CD4-positive, alpha-beta T cell (primary cell): ENCODE measurements around the gene CDHR1. TPM values are rescaled to one million over a fixed set of nuclear protein-coding genes. Genes with fewer than 3 reads are reported as not detected.
A peak's percentile ranks its signal among the peaks of the same experiment; 100 is the strongest.
"Not testable (repeated sequence)": the region's sequence is repeated elsewhere in the genome, so short reads cannot be mapped to it uniquely, and the experiment has no call there.

Source experiments
- ATAC-seq: fragments of 200-7000 bp; cut with Tn5 transposase; one replicate; pipeline ENCODE4 v1.10.0; 2022; ENCODE audit warnings: mild to moderate bottlenecking; ENCODE audit not compliant: poor library complexity
- CTCF ChIA-PET: fragments of 350-600 bp; sonication (Branson Sonifier 250); formaldehyde crosslinking; loops from one replicate; lab custom pipeline; 2021; ENCODE audit warnings: antibody characterized with exemption, inconsistent platforms; lab: Charles Lee
- POLR2A ChIA-PET: fragments of 350-600 bp; sonication (Branson Sonifier 250); formaldehyde crosslinking; loops from one replicate; lab custom pipeline; 2021; ENCODE audit warnings: antibody characterized with exemption, inconsistent platforms; lab: Charles Lee
- DNase-seq, 14 experiments: peaks; one replicate each; pipeline ENCODE4 v3.0.0-alpha.2; 2013 to 2020; ENCODE audit warnings: mixed read lengths in 2 of 14
- H3K27ac ChIP-seq, 2 donors: one replicate each; pipeline versions ENCODE4 v1.5.1 to v1.7.0; 2013; ENCODE audit warnings: low read length in 2 of 2, low read depth in 1 of 2, mild to moderate bottlenecking in 1 of 2
- H3K27me3 ChIP-seq, 2 experiments: 1 replicate in 1 of 2; 2 replicates in 1 of 2; pipeline versions ENCODE4 v1.6.1 to v1.7.0; 2013; ENCODE audit warnings: low read length in 2 of 2, control low read depth in 1 of 2, mild to moderate bottlenecking in 1 of 2, moderate library complexity in 1 of 2; ENCODE audit not compliant: insufficient read depth in 2 of 2, control insufficient read depth in 1 of 2
- H3K36me3 ChIP-seq: one replicate; pipeline ENCODE4 v1.6.1; 2013; ENCODE audit warnings: low read length, control low read depth; ENCODE audit not compliant: insufficient read depth
- H3K4me1 ChIP-seq: one replicate; pipeline ENCODE4 v1.6.1; 2013; ENCODE audit warnings: low read length, control low read depth; ENCODE audit not compliant: insufficient read depth
- H3K4me3 ChIP-seq: one replicate; pipeline ENCODE4 v1.5.1; 2013; ENCODE audit warnings: mild to moderate bottlenecking, low read length, moderate library complexity
- H3K9me3 ChIP-seq, 2 experiments: 1 replicate in 1 of 2; 2 replicates in 1 of 2; pipeline versions ENCODE4 v1.6.1 to v1.7.0; 2013; ENCODE audit warnings: low read length in 2 of 2, mild to moderate bottlenecking in 2 of 2, control low read depth in 1 of 2, moderate library complexity in 1 of 2; ENCODE audit not compliant: control insufficient read depth in 1 of 2, insufficient read depth in 1 of 2
- H3K27ac Mint-ChIP-seq: one replicate; pipeline ENCODE4 v1.8.0; 2020; ENCODE audit warnings: mixed read lengths
- H3K27me3 Mint-ChIP-seq: one replicate; pipeline ENCODE4 v1.8.0; 2021; ENCODE audit warnings: mixed read lengths
- H3K36me3 Mint-ChIP-seq: one replicate; pipeline ENCODE4 v1.8.0; 2021; ENCODE audit warnings: low read depth, mixed read lengths
- H3K4me1 Mint-ChIP-seq: one replicate; pipeline ENCODE4 v1.8.0; 2021; ENCODE audit warnings: low read depth, mixed read lengths
- H3K4me3 Mint-ChIP-seq: one replicate; pipeline ENCODE4 v1.8.0; 2020; ENCODE audit warnings: mild to moderate bottlenecking, mixed read lengths
- H3K9me3 Mint-ChIP-seq: one replicate; pipeline ENCODE4 v1.8.0; 2020; ENCODE audit warnings: mixed read lengths
- intact Hi-C, 2 experiments: fragments of 100-400 bp; cut with DNase I in 1 of 2; cut with micrococcal nuclease in 1 of 2; formaldehyde crosslinking; loops; one replicate each; pipeline versions ENCODE4 v1.15.1 to v1.9.0; 2023 to 2025; cut with DNase I, micrococcal nuclease
- total RNA-seq, 174 experiments: library from RNA in 2 of 174; stranded (reverse) in 2 of 174; gene quantifications; one replicate each; pipeline ENCODE4 v1.2.3 and lab custom pipeline; 2021 to 2026
- TF ChIP-seq, protein P1 (sequence below): fragments of 200-600 bp; IDR thresholded peaks from one replicate; pipeline ENCODE4 v1.8.0; 2022; ENCODE audit warnings: antibody characterized with exemption, mild to moderate bottlenecking

Gene CDHR1
- total RNA-seq, 2 experiments from 2014 or later: 0.74 to 0.92 TPM

DNA sequence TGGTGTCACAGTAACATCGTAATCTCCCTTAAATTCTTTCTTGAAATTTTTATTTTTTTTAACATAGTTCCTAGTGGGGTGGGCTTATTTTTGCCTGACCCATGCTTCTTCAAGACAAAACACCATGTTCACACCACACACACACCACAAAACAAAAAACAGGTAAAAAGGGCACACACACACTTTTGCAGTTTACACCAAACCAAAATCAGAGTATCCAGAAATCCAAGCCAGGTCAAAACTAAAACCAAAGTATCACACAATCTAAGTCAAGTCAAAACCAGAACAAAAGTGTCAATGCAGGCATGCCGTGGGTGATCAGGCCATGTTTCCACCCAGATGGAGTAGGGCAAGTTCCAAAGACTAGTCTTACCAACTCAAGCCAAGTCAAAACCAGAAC is 23.1 kb upstream of the CDHR1 start:
- not testable (repeated sequence) for H3K4me3 Mint-ChIP-seq

DNA sequence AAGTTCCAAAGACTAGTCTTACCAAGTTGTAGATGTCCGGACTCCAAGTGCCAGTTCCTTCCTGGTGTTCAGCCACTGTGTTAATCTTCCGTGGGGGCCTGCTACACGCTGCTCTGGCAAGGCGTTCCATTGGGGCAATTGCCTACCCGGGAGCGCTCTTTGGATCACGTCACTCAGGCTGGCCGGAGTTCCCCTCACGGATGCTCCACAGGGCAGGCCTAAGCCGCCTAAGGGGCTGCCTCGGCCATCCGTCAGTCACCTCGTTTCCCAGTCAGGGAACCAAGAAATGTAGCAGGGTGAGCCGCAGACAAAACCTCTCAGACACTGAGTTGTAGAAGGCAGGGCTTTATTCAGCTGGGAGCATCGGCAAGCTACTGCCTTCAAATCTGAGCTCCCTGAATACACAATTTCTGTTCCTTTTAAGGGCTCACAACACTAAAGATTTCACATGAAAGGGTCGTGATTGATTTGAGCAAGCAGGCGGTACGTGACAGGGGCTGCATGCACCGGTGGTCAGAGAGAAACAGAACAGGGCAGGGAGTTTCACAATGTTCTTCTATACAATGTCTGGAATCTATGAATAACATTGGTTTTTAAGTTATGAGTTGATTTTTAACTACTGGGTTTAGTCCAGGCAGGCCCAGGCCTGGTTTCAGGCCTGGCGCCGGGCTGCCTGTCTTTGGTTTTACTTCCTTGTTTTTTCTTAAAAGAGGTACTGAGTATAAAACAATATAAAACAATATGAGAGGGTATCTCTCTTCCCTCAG is 22.5 kb upstream of the CDHR1 start:
- POLR2A ChIA-PET, DNase-seq, ATAC-seq, H3K27me3 ChIP-seq, H3K9me3 ChIP-seq, H3K4me3 ChIP-seq, H3K36me3 ChIP-seq, H3K27me3 Mint-ChIP-seq, H3K9me3 Mint-ChIP-seq, H3K36me3 Mint-ChIP-seq, H3K27ac ChIP-seq, H3K4me3 Mint-ChIP-seq, intact Hi-C loops: not testable (repeated sequence)
- CTCF ChIA-PET: interaction anchor here (1.1 kb wide), 1 partner anchor 33 kb away, joined by 3 read pairs; the partner anchor contains the start of gene GHITM
- H3K4me1 Mint-ChIP-seq: peaks cover 11% of the 10 kb centered on the region
- H3K27ac Mint-ChIP-seq: peak overlapping the region; percentile 20
- peaks cover 10% of the 10 kb centered on the region for H3K4me1 ChIP-seq

More for the DNA sequence above, 23.1 kb upstream of the CDHR1 start:
- H3K27ac ChIP-seq, H3K4me3 ChIP-seq, H3K4me1 Mint-ChIP-seq, H3K27ac Mint-ChIP-seq, ATAC-seq, H3K36me3 ChIP-seq, H3K27me3 ChIP-seq, H3K4me1 ChIP-seq, POLR2A ChIA-PET, DNase-seq, intact Hi-C loops, H3K9me3 ChIP-seq, H3K9me3 Mint-ChIP-seq, H3K36me3 Mint-ChIP-seq, CTCF ChIA-PET, H3K27me3 Mint-ChIP-seq: not testable (repeated sequence)

DNA sequence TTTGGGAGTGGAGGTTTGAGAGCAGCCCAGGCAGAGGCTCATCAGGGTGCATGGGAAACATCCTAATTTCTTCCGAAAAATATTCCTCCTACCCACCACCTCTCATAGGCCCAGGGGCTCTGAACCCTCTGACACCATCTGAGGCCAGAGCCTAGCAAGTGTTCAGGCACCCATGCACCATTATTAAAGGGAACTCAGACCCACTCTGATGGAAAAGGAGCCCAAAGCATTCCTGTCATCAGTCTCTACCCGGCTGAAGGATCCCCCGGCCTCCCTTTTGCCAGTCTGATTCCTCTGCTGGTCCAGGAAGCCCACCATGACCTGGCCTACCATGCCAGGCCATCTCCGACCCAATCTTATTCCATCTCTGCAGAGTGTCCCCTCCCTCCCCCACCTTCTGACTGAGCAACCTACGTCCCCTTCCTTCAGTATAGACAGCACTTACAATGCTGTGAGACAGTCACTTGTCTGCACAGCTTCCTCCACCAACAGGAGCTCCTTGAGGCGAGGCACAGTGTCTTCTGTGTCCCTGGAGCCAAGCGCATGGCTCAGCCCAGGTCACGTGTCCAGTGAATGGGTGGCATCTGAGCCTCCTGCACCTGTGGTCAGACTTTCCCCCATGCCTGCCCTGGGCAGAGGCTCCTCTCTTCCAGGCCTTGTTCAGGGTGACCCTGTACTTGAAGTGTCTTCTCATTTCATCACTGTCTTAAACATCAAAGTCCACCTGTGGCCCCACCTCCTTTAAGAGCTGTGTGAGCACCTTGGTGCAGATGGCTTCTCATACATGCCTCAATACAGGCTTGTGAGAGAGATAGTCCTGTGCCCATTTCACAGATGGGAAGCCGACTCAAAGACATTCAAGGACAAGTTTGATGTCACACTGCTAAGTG is 21.6 kb upstream of the CDHR1 start:
- Mint-ChIP-seq H3K27ac (peak overlapping the region; percentile 20), H3K27me3 (no peaks in the 10 kb centered on the region), H3K9me3 (no peaks in the 10 kb centered on the region), H3K4me1 (peaks cover 13% of the 10 kb centered on the region), H3K36me3 (no peaks in the 10 kb centered on the region), H3K4me3 (no peak overlapping the region)
- no peaks in the 10 kb centered on the region for H3K27me3 ChIP-seq
- POLR2A ChIA-PET: no interaction called here
- no peak for ATAC-seq
- TF ChIP-seq, protein P1, sequence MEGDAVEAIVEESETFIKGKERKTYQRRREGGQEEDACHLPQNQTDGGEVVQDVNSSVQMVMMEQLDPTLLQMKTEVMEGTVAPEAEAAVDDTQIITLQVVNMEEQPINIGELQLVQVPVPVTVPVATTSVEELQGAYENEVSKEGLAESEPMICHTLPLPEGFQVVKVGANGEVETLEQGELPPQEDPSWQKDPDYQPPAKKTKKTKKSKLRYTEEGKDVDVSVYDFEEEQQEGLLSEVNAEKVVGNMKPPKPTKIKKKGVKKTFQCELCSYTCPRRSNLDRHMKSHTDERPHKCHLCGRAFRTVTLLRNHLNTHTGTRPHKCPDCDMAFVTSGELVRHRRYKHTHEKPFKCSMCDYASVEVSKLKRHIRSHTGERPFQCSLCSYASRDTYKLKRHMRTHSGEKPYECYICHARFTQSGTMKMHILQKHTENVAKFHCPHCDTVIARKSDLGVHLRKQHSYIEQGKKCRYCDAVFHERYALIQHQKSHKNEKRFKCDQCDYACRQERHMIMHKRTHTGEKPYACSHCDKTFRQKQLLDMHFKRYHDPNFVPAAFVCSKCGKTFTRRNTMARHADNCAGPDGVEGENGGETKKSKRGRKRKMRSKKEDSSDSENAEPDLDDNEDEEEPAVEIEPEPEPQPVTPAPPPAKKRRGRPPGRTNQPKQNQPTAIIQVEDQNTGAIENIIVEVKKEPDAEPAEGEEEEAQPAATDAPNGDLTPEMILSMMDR: no peak
- intact Hi-C loops: no loop called here
- no peaks in the 10 kb centered on the region for H3K36me3 ChIP-seq
- no peaks in the 10 kb centered on the region for H3K9me3 ChIP-seq
- no peak for DNase-seq
- H3K4me1 ChIP-seq: peaks cover 19% of the 10 kb centered on the region
- CTCF ChIA-PET: interaction anchor here (1.1 kb wide), 1 partner anchor 34 kb away, joined by 3 read pairs; the partner anchor contains the start of gene GHITM
- no peak overlapping the region for H3K27ac ChIP-seq
- no peak overlapping the region for H3K4me3 ChIP-seq

DNA sequence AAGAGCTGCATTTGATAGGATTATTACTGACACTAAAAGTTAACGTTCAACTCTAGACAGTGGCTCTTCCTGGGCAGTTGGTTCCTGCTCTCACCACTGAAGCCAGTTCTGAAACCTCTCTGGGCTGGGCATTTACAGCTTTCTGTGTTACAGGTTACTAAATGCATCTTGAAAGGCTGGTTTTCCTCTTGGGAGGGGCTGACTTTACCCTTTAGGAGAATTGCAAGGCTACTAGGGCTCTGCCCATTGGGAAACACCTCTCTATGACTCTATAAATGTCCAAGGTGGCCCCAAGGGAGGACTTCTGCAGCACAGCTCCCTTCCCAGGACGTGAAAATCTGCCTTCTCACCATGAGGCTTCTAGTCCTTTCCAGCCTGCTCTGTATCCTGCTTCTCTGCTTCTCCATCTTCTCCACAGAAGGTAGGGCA is 20.8 kb upstream of the CDHR1 start, which contains the start of gene GPR15LG:
GPR15LG (plus strand) TSS at position 301 of the 429 bp plus-strand sequence; CDS start at position 352, 51 bp downstream.
- ChIA-PET CTCF (interaction anchor here (1.1 kb wide), 1 partner anchor 35 kb away, joined by 3 read pairs; the partner anchor contains the start of gene GHITM), POLR2A (no interaction called here)
- intact Hi-C loops: no loop called here
- Histone ChIP-seq H3K4me1 (peaks cover 25% of the 10 kb centered on the region), H3K27me3 (no peaks in the 10 kb centered on the region), H3K36me3 (no peaks in the 10 kb centered on the region), H3K4me3 (no peak within 1 kb of the TSS), H3K27ac (no peak within 1 kb of the TSS), H3K9me3 (no peaks in the 10 kb centered on the region)
- no peaks in the 10 kb centered on the region for H3K36me3 Mint-ChIP-seq
- H3K4me1 Mint-ChIP-seq: peaks cover 13% of the 10 kb centered on the region
- no peak within 1 kb of the TSS for H3K4me3 Mint-ChIP-seq
- H3K27ac Mint-ChIP-seq: peak within 1 kb of the TSS; percentile 20
- TF ChIP-seq, protein P1: no peak
- H3K9me3 Mint-ChIP-seq: no peaks in the 10 kb centered on the region
- H3K27me3 Mint-ChIP-seq: no peaks in the 10 kb centered on the region
- ATAC-seq (no peak), DNase-seq (no peak)
